ENCODE measurements around the gene MT3.

MT3 gene

GRCh38 chr16:56623637-56624036 lies 34.3 kb downstream of the MT3 start:
- no peak overlapping the region for H3K23ac ChIP-seq (ENCODE audit: low read depth, low read length, poor library complexity)
- H3K4me2 ChIP-seq (ENCODE audit: insufficient read depth, low read length, poor library complexity, severe bottlenecking) = no peak overlapping the region
- H3K36me3 ChIP-seq (replicated peaks in 1 of 2; ENCODE audit: control insufficient read depth in 2 of 2, insufficient read depth in 2 of 2, low read length in 2 of 2) = no peaks in the 10 kb centered on the region
- DNase-seq (ENCODE audit: low spot score) = no peak
- no peak overlapping the region for H4K8ac ChIP-seq (ENCODE audit: low read depth, low read length)
- no CpG with 5 or more reads among the region's 2 CpGs for WGBS, 2 donors (ENCODE audit: extremely low coverage in 2 of 2, insufficient read length in 2 of 2, insufficient replicate concordance in 1 of 2)
- no peak overlapping the region for H4K91ac ChIP-seq (ENCODE audit: low read depth, low read length, poor library complexity)
- H2BK15ac ChIP-seq (ENCODE audit: low read length) = no peak overlapping the region
- no peak overlapping the region for H2BK5ac ChIP-seq (ENCODE audit: low read length)
- H2AFZ ChIP-seq (ENCODE audit: low read length) = no peak overlapping the region
- no peak overlapping the region for H3K14ac ChIP-seq (ENCODE audit: low read length)
- H3K9me3 ChIP-seq (replicated peaks in 1 of 2; ENCODE audit: control insufficient read depth in 2 of 2, insufficient read depth in 1 of 2, low read depth in 1 of 2, low read length in 2 of 2) = no peaks in the 10 kb centered on the region
- H3K27ac ChIP-seq (replicated peaks; ENCODE audit: low read length) = no peak overlapping the region
- no peak overlapping the region for H3K4ac ChIP-seq (ENCODE audit: low read length)
- no peaks in the 10 kb centered on the region for H3K79me1 ChIP-seq (ENCODE audit: low read depth, low read length)
- no peak overlapping the region for H2BK120ac ChIP-seq (ENCODE audit: low read depth, low read length)
- no peak overlapping the region for H3K18ac ChIP-seq (ENCODE audit: low read length)
- no peak overlapping the region for H2AK5ac ChIP-seq (ENCODE audit: low read depth, low read length)
- H3K9ac ChIP-seq (ENCODE audit: low read depth, low read length, poor library complexity) = no peak overlapping the region
- no peak overlapping the region for H2BK12ac ChIP-seq (ENCODE audit: low read length)
- peaks cover 22 to 88% (median 63%) of the 10 kb centered on the region in 3 experiments for H3K27me3 ChIP-seq (ENCODE audit: control insufficient read depth in 3 of 3, insufficient read depth in 3 of 3, low read depth in 1 of 3, low read length in 3 of 3)
- peaks cover 4 to 6% of the 10 kb centered on the region in 2 donors for H3K4me1 ChIP-seq (ENCODE audit: control insufficient read depth in 2 of 2, insufficient read depth in 1 of 2, low read depth in 1 of 2, low read length in 2 of 2)
- no peak overlapping the region for H3K4me3 ChIP-seq (ENCODE audit: low read length in 2 of 2)

DNA sequence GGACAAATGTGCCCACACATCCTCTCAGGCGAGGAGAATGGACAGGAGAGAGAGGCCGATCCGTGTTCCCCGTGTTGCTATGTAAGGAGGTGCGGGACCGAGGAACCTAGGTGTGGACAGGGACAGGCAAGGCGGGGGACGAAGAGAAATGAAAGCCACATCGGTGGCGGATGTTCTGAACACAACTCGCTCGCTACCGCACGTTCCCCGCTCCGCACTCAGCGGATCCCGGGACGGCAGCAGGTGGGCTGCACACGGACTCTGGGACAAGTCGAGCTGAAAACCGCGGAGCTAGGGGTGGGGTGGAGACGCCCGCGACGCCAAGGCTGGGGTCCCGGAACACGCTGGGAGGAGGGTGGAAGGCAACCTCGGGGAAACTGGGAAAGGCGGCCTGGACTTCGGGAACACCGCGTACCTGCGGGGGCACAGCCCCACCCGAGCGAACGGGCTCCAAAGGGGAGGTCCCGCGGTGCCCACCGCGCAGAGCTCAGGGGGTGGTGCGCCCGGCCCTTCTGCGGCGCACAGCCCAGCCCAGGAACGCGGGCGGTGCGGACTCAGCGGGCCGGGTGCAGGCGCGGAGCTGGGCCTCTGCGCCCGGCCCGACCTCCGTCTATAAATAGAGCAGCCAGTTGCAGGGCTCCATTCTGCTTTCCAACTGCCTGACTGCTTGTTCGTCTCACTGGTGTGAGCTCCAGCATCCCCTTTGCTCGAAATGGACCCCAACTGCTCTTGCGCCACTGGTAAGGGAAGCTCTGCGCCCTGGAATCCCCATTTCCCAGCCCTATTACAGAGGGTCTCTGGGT lies 36.0 kb downstream of the MT3 start, which contains the start of gene MT1E:
Gene MT1E (plus strand): TSS at position 642 of the 803 bp plus-strand sequence. CDS start 71 bp downstream, at position 713.
- Histone ChIP-seq H3K36me3 (replicated peaks in 1 of 2; ENCODE audit: control insufficient read depth in 2 of 2, insufficient read depth in 2 of 2, low read length in 2 of 2) (no peaks in the 10 kb centered on the region), H3K9ac (ENCODE audit: low read depth, low read length, poor library complexity) (peak within 1 kb of the TSS; percentile 37), H3K4me1 (ENCODE audit: control insufficient read depth in 2 of 2, insufficient read depth in 1 of 2, low read depth in 1 of 2, low read length in 2 of 2) (peaks cover 4 to 6% of the 10 kb centered on the region in 2 donors), H2BK5ac (ENCODE audit: low read length) (no peak within 1 kb of the TSS), H3K18ac (ENCODE audit: low read length) (peak within 1 kb of the TSS; percentile 84), H3K23ac (ENCODE audit: low read depth, low read length, poor library complexity) (peak within 1 kb of the TSS; percentile 60), H4K91ac (ENCODE audit: low read depth, low read length, poor library complexity) (no peak within 1 kb of the TSS), H3K79me1 (ENCODE audit: low read depth, low read length) (no peaks in the 10 kb centered on the region), H3K27me3 (ENCODE audit: control insufficient read depth in 3 of 3, insufficient read depth in 3 of 3, low read depth in 1 of 3, low read length in 3 of 3) (peaks cover 25 to 89% (median 68%) of the 10 kb centered on the region in 3 experiments), H3K14ac (ENCODE audit: low read length) (peak within 1 kb of the TSS; percentile 63), H2BK15ac (ENCODE audit: low read length) (no peak within 1 kb of the TSS), H4K8ac (ENCODE audit: low read depth, low read length) (peak within 1 kb of the TSS; percentile 68), H3K9me3 (replicated peaks in 1 of 2; ENCODE audit: control insufficient read depth in 2 of 2, insufficient read depth in 1 of 2, low read depth in 1 of 2, low read length in 2 of 2) (no peaks in the 10 kb centered on the region), H2AFZ (ENCODE audit: low read length) (peak within 1 kb of the TSS; percentile 86), H2AK5ac (ENCODE audit: low read depth, low read length) (no peak within 1 kb of the TSS), H3K4me2 (ENCODE audit: insufficient read depth, low read length, poor library complexity, severe bottlenecking) (peak within 1 kb of the TSS; percentile 48), H2BK120ac (ENCODE audit: low read depth, low read length) (no peak within 1 kb of the TSS), H3K27ac (replicated peaks; ENCODE audit: low read length) (no peak within 1 kb of the TSS), H3K4me3 (ENCODE audit: low read length in 2 of 2) (peak within 1 kb of the TSS; percentile 20 to 58), H3K4ac (ENCODE audit: low read length) (no peak within 1 kb of the TSS), H2BK12ac (ENCODE audit: low read length) (no peak within 1 kb of the TSS)
- no peak for DNase-seq (ENCODE audit: low spot score)
- no CpG with 5 or more reads among the region's 62 CpGs for WGBS, 2 donors (ENCODE audit: extremely low coverage in 2 of 2, insufficient read length in 2 of 2, insufficient replicate concordance in 1 of 2)

DNA sequence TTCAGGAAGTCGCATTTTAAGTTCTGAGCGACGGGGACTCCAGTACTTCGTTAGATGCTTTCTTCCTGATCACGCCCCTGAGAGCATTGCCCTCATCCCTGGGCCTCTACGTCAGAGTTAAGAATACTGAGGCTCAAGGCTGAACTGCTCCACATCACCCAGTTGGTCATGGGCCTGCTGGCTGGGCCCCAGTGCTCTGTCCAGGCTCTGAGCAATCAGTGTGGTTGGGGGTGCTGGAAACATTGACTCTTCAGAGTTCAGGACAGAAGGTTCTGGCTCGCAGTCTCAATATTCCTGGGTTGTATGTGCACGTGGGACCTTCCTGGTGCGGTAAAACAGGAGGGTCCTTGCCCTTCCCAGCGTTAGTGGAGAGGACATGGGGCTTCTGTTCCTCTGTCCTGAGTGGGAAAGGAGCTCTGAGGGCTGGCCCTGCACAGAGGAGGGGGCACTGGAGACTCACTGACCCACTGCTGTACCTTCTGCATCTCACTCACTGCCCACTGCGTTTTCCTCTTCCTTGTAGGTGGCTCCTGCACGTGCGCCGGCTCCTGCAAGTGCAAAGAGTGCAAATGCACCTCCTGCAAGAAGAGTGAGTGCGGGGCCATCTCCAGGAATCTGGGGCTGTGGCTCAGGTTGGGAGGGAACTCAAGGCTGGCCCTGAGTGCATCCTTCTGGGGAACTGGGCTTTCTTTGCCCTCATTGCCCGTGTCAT lies 36.8 kb downstream of the MT3 start:
- peaks cover 4 to 6% of the 10 kb centered on the region in 2 donors for H3K4me1 ChIP-seq (ENCODE audit: control insufficient read depth in 2 of 2, insufficient read depth in 1 of 2, low read depth in 1 of 2, low read length in 2 of 2)
- H3K14ac ChIP-seq (ENCODE audit: low read length) = no peak overlapping the region
- DNase-seq (ENCODE audit: low spot score) = no peak
- no peak overlapping the region for H3K23ac ChIP-seq (ENCODE audit: low read depth, low read length, poor library complexity)
- no peak overlapping the region for H3K18ac ChIP-seq (ENCODE audit: low read length)
- no peak overlapping the region for H3K4me2 ChIP-seq (ENCODE audit: insufficient read depth, low read length, poor library complexity, severe bottlenecking)
- H2AK5ac ChIP-seq (ENCODE audit: low read depth, low read length) = no peak overlapping the region
- no peak overlapping the region for H4K8ac ChIP-seq (ENCODE audit: low read depth, low read length)
- H2AFZ ChIP-seq (ENCODE audit: low read length) = peak overlapping the region; percentile 86
- no peaks in the 10 kb centered on the region for H3K79me1 ChIP-seq (ENCODE audit: low read depth, low read length)
- H3K4ac ChIP-seq (ENCODE audit: low read length) = no peak overlapping the region
- H3K4me3 ChIP-seq (ENCODE audit: low read length in 2 of 2) = peak overlapping the region in 1 of 2 donors; percentile 20
- no peak overlapping the region for H2BK15ac ChIP-seq (ENCODE audit: low read length)
- no peak overlapping the region for H2BK12ac ChIP-seq (ENCODE audit: low read length)
- H4K91ac ChIP-seq (ENCODE audit: low read depth, low read length, poor library complexity) = no peak overlapping the region
- H3K27ac ChIP-seq (replicated peaks; ENCODE audit: low read length) = no peak overlapping the region
- no peaks in the 10 kb centered on the region for H3K9me3 ChIP-seq (replicated peaks in 1 of 2; ENCODE audit: control insufficient read depth in 2 of 2, insufficient read depth in 1 of 2, low read depth in 1 of 2, low read length in 2 of 2)
- H3K27me3 ChIP-seq (ENCODE audit: control insufficient read depth in 3 of 3, insufficient read depth in 3 of 3, low read depth in 1 of 3, low read length in 3 of 3) = peaks cover 27 to 92% (median 72%) of the 10 kb centered on the region in 3 experiments
- no CpG with 5 or more reads among the region's 16 CpGs for whole genome bisulfite sequencing, 2 donors (ENCODE audit: extremely low coverage in 2 of 2, insufficient read length in 2 of 2, insufficient replicate concordance in 1 of 2)
- H2BK5ac ChIP-seq (ENCODE audit: low read length) = no peak overlapping the region
- H3K9ac ChIP-seq (ENCODE audit: low read depth, low read length, poor library complexity) = no peak overlapping the region
- H2BK120ac ChIP-seq (ENCODE audit: low read depth, low read length) = no peak overlapping the region
- no peaks in the 10 kb centered on the region for H3K36me3 ChIP-seq (replicated peaks in 1 of 2; ENCODE audit: control insufficient read depth in 2 of 2, insufficient read depth in 2 of 2, low read length in 2 of 2)

DNA sequence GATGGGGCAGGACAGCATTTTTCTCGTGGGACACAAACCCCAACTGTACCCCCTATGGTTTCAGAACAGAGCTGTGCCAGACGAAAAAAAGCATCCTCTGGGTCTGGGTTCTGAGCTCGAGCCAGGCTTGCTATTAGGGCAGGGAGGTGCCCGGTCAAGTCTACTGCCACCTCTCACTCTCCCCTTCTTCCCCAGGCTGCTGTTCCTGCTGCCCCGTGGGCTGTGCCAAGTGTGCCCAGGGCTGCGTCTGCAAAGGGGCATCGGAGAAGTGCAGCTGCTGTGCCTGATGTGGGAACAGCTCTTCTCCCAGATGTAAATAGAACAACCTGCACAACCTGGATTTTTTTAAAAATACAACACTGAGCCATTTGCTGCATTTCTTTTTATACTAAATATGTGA lies 37.4 kb downstream of the MT3 start:
- Histone ChIP-seq H3K14ac (ENCODE audit: low read length) (no peak overlapping the region), H2BK5ac (ENCODE audit: low read length) (no peak overlapping the region), H3K27me3 (ENCODE audit: control insufficient read depth in 3 of 3, insufficient read depth in 3 of 3, low read depth in 1 of 3, low read length in 3 of 3) (peaks cover 31 to 92% (median 75%) of the 10 kb centered on the region in 3 experiments), H3K9ac (ENCODE audit: low read depth, low read length, poor library complexity) (no peak overlapping the region), H3K36me3 (replicated peaks in 1 of 2; ENCODE audit: control insufficient read depth in 2 of 2, insufficient read depth in 2 of 2, low read length in 2 of 2) (no peaks in the 10 kb centered on the region), H3K4me1 (ENCODE audit: control insufficient read depth in 2 of 2, insufficient read depth in 1 of 2, low read depth in 1 of 2, low read length in 2 of 2) (peaks cover 4 to 6% of the 10 kb centered on the region in 2 donors), H3K79me1 (ENCODE audit: low read depth, low read length) (no peaks in the 10 kb centered on the region), H4K91ac (ENCODE audit: low read depth, low read length, poor library complexity) (no peak overlapping the region), H3K4me2 (ENCODE audit: insufficient read depth, low read length, poor library complexity, severe bottlenecking) (no peak overlapping the region), H4K8ac (ENCODE audit: low read depth, low read length) (no peak overlapping the region), H3K9me3 (replicated peaks in 1 of 2; ENCODE audit: control insufficient read depth in 2 of 2, insufficient read depth in 1 of 2, low read depth in 1 of 2, low read length in 2 of 2) (no peaks in the 10 kb centered on the region), H2AK5ac (ENCODE audit: low read depth, low read length) (no peak overlapping the region), H3K18ac (ENCODE audit: low read length) (no peak overlapping the region), H3K4me3 (ENCODE audit: low read length in 2 of 2) (no peak overlapping the region), H3K27ac (replicated peaks; ENCODE audit: low read length) (no peak overlapping the region), H3K4ac (ENCODE audit: low read length) (no peak overlapping the region), H2AFZ (ENCODE audit: low read length) (no peak overlapping the region), H2BK15ac (ENCODE audit: low read length) (no peak overlapping the region), H2BK120ac (ENCODE audit: low read depth, low read length) (no peak overlapping the region), H2BK12ac (ENCODE audit: low read length) (no peak overlapping the region), H3K23ac (ENCODE audit: low read depth, low read length, poor library complexity) (no peak overlapping the region)
- WGBS, 2 donors (ENCODE audit: extremely low coverage in 2 of 2, insufficient read length in 2 of 2, insufficient replicate concordance in 1 of 2) = no CpG with 5 or more reads among the region's 7 CpGs
- DNase-seq (ENCODE audit: low spot score) = no peak

All from neuronal stem cell (in vitro differentiated cells).